ENCODE results near the gene CHD2. TPM values are rescaled to one million over a fixed set of nuclear protein-coding genes. Genes with fewer than 3 reads are reported as not detected.

CHD2 gene
- total RNA-seq, 1 donor from 2014 or later = 65.6 TPM

DNA sequence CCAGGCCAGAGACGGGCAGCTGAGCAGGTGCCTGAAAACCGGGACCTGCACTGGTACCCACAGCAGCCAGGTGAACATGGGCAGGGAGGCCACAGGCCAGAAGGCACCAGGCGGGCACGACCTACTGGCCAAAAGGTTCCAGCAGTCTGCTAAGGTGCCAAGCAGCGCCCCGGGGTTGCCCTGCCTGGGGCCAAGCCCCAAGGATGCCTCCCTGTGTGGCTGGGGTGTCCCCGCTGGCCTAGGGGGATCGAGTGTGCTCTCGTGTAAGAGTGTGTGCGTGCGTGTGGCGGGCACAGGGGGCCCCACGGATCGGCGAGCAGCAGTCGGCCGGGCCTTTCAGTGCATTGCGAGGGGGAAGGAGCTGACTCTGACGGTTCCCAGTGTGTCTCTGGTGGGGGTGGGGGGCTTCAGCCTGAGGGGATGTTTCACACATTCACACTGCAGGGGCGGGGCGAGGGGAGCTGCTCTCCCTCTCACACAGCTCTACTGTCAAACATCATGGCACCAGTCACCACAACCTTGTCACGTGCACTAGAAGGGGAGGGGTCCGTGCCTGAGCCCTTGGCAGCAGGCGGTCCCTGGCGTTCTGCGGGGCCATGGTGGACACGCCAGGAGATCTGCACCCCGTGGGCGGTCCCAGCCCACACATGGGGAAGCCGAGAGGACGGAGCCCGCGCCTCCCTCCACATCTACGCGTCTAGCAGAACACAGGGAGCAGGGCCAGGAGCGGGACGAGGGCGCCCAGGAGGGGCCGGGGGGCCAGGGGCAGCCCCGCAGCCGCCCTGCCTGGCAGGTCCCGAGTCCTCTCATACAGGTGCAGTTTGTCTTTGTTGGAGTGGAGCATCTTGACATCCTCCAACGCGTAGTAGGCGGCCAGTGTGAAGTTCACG lies 144.4 kb downstream of the CHD2 start:
- no peak for DNase-seq (ENCODE audit: low read depth)

DNA sequence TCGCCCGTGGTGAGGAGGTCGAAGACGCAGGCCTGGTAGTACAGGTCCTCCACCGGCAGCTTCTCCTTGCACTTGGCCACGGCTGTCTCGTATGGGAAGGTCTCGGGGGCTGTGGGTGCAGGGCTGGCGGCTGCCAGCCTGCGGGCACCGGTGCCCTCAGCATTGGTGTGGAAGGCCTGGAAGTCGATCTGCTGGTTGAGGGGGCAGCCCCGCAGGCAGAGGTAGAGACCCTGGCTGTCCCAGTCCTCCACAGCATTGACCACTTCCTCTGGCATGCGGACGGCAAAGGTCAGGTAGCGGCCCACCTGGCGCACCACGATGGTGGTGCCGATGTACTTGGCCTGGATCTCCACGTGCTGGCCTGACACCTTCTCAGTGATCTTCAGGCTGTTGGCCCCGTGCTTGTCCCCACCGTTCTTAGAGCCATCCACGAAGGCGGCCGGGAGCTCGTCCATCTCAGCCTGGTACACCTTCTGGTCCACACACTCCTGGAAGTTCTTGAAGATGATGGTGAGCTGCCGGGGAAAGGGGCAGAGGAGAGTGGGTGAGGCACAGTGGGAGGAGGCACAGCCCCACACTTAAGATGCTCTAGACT lies 145.2 kb downstream of the CHD2 start:
- TF ChIP-seq, protein P1, sequence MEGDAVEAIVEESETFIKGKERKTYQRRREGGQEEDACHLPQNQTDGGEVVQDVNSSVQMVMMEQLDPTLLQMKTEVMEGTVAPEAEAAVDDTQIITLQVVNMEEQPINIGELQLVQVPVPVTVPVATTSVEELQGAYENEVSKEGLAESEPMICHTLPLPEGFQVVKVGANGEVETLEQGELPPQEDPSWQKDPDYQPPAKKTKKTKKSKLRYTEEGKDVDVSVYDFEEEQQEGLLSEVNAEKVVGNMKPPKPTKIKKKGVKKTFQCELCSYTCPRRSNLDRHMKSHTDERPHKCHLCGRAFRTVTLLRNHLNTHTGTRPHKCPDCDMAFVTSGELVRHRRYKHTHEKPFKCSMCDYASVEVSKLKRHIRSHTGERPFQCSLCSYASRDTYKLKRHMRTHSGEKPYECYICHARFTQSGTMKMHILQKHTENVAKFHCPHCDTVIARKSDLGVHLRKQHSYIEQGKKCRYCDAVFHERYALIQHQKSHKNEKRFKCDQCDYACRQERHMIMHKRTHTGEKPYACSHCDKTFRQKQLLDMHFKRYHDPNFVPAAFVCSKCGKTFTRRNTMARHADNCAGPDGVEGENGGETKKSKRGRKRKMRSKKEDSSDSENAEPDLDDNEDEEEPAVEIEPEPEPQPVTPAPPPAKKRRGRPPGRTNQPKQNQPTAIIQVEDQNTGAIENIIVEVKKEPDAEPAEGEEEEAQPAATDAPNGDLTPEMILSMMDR (IDR thresholded peaks at IDR 0.05; ENCODE audit: insufficient read depth, low read length, severe bottlenecking) = no peak
- H3K36me3 ChIP-seq (ENCODE audit: control insufficient read depth, insufficient read depth, low read length) = no peaks in the 10 kb centered on the region
- peak; percentile 28 for FAIRE-seq
- H3K4me3 ChIP-seq (ENCODE audit: low read depth, low read length) = no peak overlapping the region
- DNase-seq (ENCODE audit: low read depth) = no peak
- H3K27me3 ChIP-seq (ENCODE audit: control insufficient read depth, insufficient read depth, low read length) = peaks cover 5% of the 10 kb centered on the region

More for the DNA sequence above, 144.4 kb downstream of the CHD2 start:
- H3K36me3 ChIP-seq (ENCODE audit: control insufficient read depth, insufficient read depth, low read length) = no peaks in the 10 kb centered on the region
- H3K27me3 ChIP-seq (ENCODE audit: control insufficient read depth, insufficient read depth, low read length) = peaks cover 2% of the 10 kb centered on the region
- TF ChIP-seq, protein P1 (IDR thresholded peaks at IDR 0.05; ENCODE audit: insufficient read depth, low read length, severe bottlenecking) = no peak
- no peak for FAIRE-seq
- H3K4me3 ChIP-seq (ENCODE audit: low read depth, low read length) = no peak overlapping the region

DNA sequence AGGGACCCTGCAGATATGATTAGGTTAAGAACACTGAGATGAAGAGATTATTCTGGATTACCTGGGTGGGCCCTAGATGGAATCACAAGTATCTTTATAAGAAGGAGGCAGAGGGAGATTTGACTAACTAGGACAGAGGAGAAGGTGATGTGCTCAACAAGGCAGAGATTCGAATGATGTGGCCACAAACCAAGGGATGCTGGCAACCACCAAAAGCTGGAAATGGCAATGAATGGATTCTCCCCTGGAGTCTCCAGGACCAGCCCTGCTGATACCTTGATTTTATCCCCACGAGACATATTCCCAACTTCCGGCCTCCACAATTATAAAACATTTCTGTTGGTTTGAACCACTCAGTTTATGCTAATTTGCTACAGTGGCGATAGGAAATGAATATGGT lies 146.0 kb downstream of the CHD2 start:
- Histone ChIP-seq H3K27me3 (ENCODE audit: control insufficient read depth, insufficient read depth, low read length) (peaks cover 5% of the 10 kb centered on the region), H3K36me3 (ENCODE audit: control insufficient read depth, insufficient read depth, low read length) (no peaks in the 10 kb centered on the region), H3K4me3 (ENCODE audit: low read depth, low read length) (no peak overlapping the region)
- FAIRE-seq = no peak
- no peak for DNase-seq (ENCODE audit: low read depth)
- TF ChIP-seq, protein P1 (IDR thresholded peaks at IDR 0.05; ENCODE audit: insufficient read depth, low read length, severe bottlenecking) = no peak

DNA sequence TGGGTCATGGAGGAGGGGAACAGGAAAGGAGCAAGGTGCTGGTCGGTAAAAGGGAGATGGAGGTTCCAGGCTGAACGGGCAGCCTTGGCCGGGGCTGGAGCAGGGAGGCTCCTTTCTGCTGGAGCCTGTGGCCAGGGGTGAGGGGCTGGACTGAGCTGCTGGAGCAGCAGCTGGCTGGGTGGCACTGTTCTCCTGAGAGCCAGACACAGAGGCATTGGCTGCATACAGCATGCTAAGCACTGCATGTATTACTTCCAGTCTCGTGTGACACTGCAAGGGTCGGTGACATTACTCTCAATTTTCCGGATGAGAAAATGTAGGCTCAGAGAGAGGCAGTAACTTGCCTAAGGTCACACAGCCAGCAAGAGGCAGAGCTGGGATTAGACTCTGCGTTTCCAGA lies 146.6 kb downstream of the CHD2 start:
- DNase-seq (ENCODE audit: low read depth) (no peak), FAIRE-seq (no peak)
- TF ChIP-seq, protein P1 (IDR thresholded peaks at IDR 0.05; ENCODE audit: insufficient read depth, low read length, severe bottlenecking) = no peak
- no peaks in the 10 kb centered on the region for H3K36me3 ChIP-seq (ENCODE audit: control insufficient read depth, insufficient read depth, low read length)
- peaks cover 5% of the 10 kb centered on the region for H3K27me3 ChIP-seq (ENCODE audit: control insufficient read depth, insufficient read depth, low read length)
- no peak overlapping the region for H3K4me3 ChIP-seq (ENCODE audit: low read depth, low read length)

DNA sequence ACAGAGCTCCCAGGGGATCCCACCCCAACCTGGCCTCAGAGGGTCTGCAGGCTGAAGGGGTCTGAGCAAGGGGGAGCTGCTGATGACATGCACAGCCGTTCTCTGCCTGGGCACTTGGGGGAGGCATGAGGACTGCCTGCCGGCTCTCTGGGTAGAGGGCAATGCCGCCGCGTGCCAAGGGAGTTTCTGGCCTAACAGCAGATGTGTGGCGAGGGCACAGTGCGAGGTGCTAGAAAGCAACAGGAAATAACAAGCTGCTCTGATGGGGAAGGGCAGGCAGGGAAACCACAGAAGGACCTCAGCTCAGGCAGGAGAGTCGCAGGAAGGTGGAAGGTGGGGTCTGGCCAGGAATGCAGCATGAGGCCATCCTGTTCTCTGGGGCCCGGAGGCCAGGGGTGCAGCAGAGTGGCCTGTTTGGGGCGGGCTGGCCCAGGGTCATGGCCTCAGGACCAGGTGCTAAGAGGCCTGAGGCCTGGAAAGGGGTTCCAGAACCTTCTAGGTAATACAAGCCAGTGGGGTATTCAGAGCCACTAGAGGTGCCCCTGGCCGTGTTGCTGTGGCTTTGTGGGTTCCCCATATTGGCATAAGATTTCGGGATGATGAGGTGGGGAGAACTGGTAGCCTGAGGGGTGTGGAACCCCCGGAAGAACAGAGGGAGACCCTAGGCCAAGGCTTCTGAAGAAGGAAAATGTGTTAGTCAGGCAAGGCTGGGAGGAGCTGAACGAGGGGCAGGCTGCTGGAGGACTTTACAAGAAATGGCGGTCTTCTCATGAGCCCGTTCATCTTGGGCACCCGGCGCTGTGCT lies 147.7 kb downstream of the CHD2 start:
- Histone ChIP-seq H3K27me3 (ENCODE audit: control insufficient read depth, insufficient read depth, low read length) (peaks cover 5% of the 10 kb centered on the region), H3K36me3 (ENCODE audit: control insufficient read depth, insufficient read depth, low read length) (no peaks in the 10 kb centered on the region), H3K4me3 (ENCODE audit: low read depth, low read length) (no peak overlapping the region)
- FAIRE-seq (no peak), DNase-seq (ENCODE audit: low read depth) (no peak)
- TF ChIP-seq, protein P1 (IDR thresholded peaks at IDR 0.05; ENCODE audit: insufficient read depth, low read length, severe bottlenecking) = no peak
